Spleen (tissue), 11 donors: ENCODE measurements around the gene NUP210. TPM values are rescaled to one million over a fixed set of nuclear protein-coding genes. Genes with fewer than 3 reads are reported as not detected.
A peak's percentile ranks its signal among the peaks of the same experiment; 100 is the strongest.

Experiments used
- DNase-seq: peaks from one replicate; pipeline ENCODE4 v3.0.0-alpha.2; 2020
- H3K27ac ChIP-seq, 8 donors: fragments of 200-600 bp; sonication (generic) in 7 of 8; 1 replicate in 4 of 8; 2 replicates in 4 of 8; pipeline versions ENCODE4 v1.5.0 to v1.8.0; 2016 to 2021; ENCODE audit warnings: inconsistent platforms in 4 of 8, mild to moderate bottlenecking in 4 of 8, moderate library complexity in 1 of 8
- H3K27me3 ChIP-seq, 7 donors: fragments of 200-600 bp; sonication (generic) in 6 of 7; replicated peaks in 1 of 7; 1 replicate in 4 of 7; 2 replicates in 3 of 7; pipeline versions ENCODE4 v1.5.0 to v1.8.0; 2016 to 2021; ENCODE audit warnings: inconsistent platforms in 3 of 7, mild to moderate bottlenecking in 1 of 7
- H3K36me3 ChIP-seq, 6 donors: fragments of 200-600 bp; sonication (generic) in 5 of 6; 1 replicate in 4 of 6; 2 replicates in 2 of 6; pipeline versions ENCODE4 v1.5.0 to v1.8.0; 2016 to 2021; ENCODE audit warnings: inconsistent platforms in 2 of 6
- H3K4me1 ChIP-seq, 6 donors: fragments of 200-600 bp; sonication (generic) in 5 of 6; 1 replicate in 3 of 6; 2 replicates in 3 of 6; pipeline versions ENCODE4 v1.5.0 to v1.8.0; 2016 to 2021; ENCODE audit warnings: inconsistent platforms in 3 of 6
- H3K4me3 ChIP-seq, 8 donors: fragments of 200-600 bp; sonication (generic) in 7 of 8; 1 replicate in 4 of 8; 2 replicates in 4 of 8; pipeline versions ENCODE4 v1.5.0 to v1.8.0; 2016 to 2021; ENCODE audit warnings: inconsistent platforms in 4 of 8, mild to moderate bottlenecking in 4 of 8, moderate library complexity in 2 of 8
- H3K9me3 ChIP-seq, 8 donors: fragments of 200-600 bp; sonication (generic) in 7 of 8; 1 replicate in 4 of 8; 2 replicates in 4 of 8; pipeline versions ENCODE4 v1.5.0 to v1.8.0; 2016 to 2021; ENCODE audit warnings: inconsistent platforms in 4 of 8
- POLR2A ChIP-seq, 3 donors: fragments of 450-650 bp; IDR thresholded peaks; one replicate each; pipeline ENCODE4 v1.5.1; 2017; ENCODE audit warnings: antibody characterized with exemption in 3 of 3, mild to moderate bottlenecking in 1 of 3
- POLR2AphosphoS5 ChIP-seq, 3 donors: sonication (generic); formaldehyde crosslinking; IDR thresholded peaks; one replicate each; pipeline ENCODE4 v1.5.1; 2017; ENCODE audit warnings: antibody characterized with exemption in 3 of 3
- WGBS, 5 donors: extraction: QIAGEN DNeasy Blood & Tissue Kit in 3 of 5; methylation state at CpG; one replicate each; pipeline versions ENCODE4 v1.1.5 to v1.1.7; 2013 to 2018; 5-methylcytosine and 5-hydroxymethylcytosine counted together
- intact Hi-C: fragments of 100-400 bp; cut with DNase I; formaldehyde crosslinking; loops from one replicate; pipeline ENCODE4 v1.15.0; 2023; ENCODE audit warnings: low total_unique reads
- polyA plus RNA-seq, 3 donors: library from polyadenylated mRNA; stranded (reverse); fragments of 200-250 nt; gene quantifications; one replicate each; pipeline ENCODE4 v1.2.1, GENCODE V29; 2013
- total RNA-seq, 7 donors: library from RNA; depleted of rRNA in 3 of 7; stranded (reverse); fragments of >200 nt in 3 of 7; fragmentation: NEBNext Ultra II Directional in 4 of 7; extraction: Animal tissue kit (Norgen Biotek cat#: 25700) in 4 of 7; gene quantifications; one replicate each; pipeline versions ENCODE4 v1.1.0 to v1.2.1, GENCODE V29; 2016 to 2021
- TF ChIP-seq, protein P1 (sequence below), 11 experiments: fragments of 200-600 bp in 7 of 11; fragments of 450-650 bp in 4 of 11; sonication (generic) in 4 of 11; IDR thresholded peaks in 8 of 11; conservative IDR thresholded peaks in 3 of 11; 1 replicate in 7 of 11; 2 replicates in 4 of 11; pipeline versions ENCODE4 v1.4.0 to v1.8.0; 2016 to 2021; ENCODE audit warnings: antibody characterized with exemption in 11 of 11, inconsistent platforms in 4 of 11, mild to moderate bottlenecking in 1 of 11
- donor health status: healthy with polysubstance abuse.
- donor health status: DM: no; HTN: no; CAD: no; lungs with moderate emphysema.
- donor health status: DM: no; HTN: no; CAD: no.
- donor health status: Bipolar disorder and iron deficiency.
- donor health status: healthy.
- donor health status: DM: no; HTN: no; CAD: no.
- donor health status: DM: yes; HTN: yes; CAD: no.

Gene NUP210
- total and polyA plus RNA-seq, 10 donors: 20.1 to 76.8 (median 58.2) TPM

DNA sequence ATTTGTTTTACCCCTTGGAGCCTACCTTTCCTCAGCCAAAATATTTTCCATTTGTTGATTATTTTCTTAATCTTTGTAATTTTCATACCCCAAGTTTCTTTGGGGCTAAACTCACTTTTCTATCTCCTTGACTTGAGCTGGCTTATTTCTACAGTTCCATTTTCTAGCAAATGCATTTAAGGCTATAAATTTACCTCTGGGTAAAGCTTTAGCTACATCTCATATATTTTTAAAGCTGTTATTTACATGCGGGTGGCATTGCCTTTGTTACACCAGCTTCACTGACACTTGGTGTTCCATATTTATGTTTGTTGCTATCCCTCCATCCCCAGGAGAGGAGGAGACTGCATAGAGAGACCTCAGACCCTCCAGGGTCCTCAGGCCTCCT lies 136.3 kb downstream of the NUP210 start:
- Histone ChIP-seq H3K27ac (no peak overlapping the region), H3K9me3 (peaks cover 0 to 32% (median 21%) of the 10 kb centered on the region in 8 donors), H3K4me3 (peak overlapping the region in 1 of 8 donors; percentile 68), H3K36me3 (no peaks in the 10 kb centered on the region), H3K27me3 (peaks cover 0 to 71% (median 42%) of the 10 kb centered on the region in 7 donors), H3K4me1 (peaks cover 5 to 26% (median 20%) of the 10 kb centered on the region in 6 donors)
- WGBS, 5 donors: 90 to 100% (median 98%) methylated on average over 1 of the region's 1 CpG
- no peak for TF ChIP-seq POLR2AphosphoS5 (IDR thresholded peaks at IDR 0.05)
- TF ChIP-seq POLR2A (IDR thresholded peaks at IDR 0.05): no peak
- TF ChIP-seq, protein P1, sequence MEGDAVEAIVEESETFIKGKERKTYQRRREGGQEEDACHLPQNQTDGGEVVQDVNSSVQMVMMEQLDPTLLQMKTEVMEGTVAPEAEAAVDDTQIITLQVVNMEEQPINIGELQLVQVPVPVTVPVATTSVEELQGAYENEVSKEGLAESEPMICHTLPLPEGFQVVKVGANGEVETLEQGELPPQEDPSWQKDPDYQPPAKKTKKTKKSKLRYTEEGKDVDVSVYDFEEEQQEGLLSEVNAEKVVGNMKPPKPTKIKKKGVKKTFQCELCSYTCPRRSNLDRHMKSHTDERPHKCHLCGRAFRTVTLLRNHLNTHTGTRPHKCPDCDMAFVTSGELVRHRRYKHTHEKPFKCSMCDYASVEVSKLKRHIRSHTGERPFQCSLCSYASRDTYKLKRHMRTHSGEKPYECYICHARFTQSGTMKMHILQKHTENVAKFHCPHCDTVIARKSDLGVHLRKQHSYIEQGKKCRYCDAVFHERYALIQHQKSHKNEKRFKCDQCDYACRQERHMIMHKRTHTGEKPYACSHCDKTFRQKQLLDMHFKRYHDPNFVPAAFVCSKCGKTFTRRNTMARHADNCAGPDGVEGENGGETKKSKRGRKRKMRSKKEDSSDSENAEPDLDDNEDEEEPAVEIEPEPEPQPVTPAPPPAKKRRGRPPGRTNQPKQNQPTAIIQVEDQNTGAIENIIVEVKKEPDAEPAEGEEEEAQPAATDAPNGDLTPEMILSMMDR (IDR thresholded peaks at IDR 0.05 in 8 of 11, conservative IDR thresholded peaks at IDR 0.05 in 3 of 11): no peak
- intact Hi-C loops: no loop called here
- DNase-seq: no peak

- Histone ChIP-seq H3K4me3 (peak overlapping the region; percentile 8 to 68 (median 42)), H3K36me3 (no peaks in the 10 kb centered on the region), H3K27me3 (peaks cover 0 to 72% (median 42%) of the 10 kb centered on the region in 7 donors), H3K4me1 (peaks cover 5 to 26% (median 20%) of the 10 kb centered on the region in 6 donors), H3K27ac (no peak overlapping the region), H3K9me3 (peaks cover 0 to 32% (median 21%) of the 10 kb centered on the region in 8 donors)
- TF ChIP-seq, protein P1 (IDR thresholded peaks at IDR 0.05 in 8 of 11, conservative IDR thresholded peaks at IDR 0.05 in 3 of 11): peak in 6 of 11 experiments; percentile 21 to 59 (median 48)
- no peak for TF ChIP-seq POLR2A (IDR thresholded peaks at IDR 0.05)
- TF ChIP-seq POLR2AphosphoS5 (IDR thresholded peaks at IDR 0.05): peak in 1 of 3 donors; percentile 32
- 4 to 18% (median 6%) methylated on average over 21 to 93 of the region's 93 CpGs for whole genome bisulfite sequencing, 5 donors
- intact Hi-C loops: no loop called here
- DNase-seq: peak; percentile 80
These were observed 136.9 kb downstream of the NUP210 start for GRCh38 chr3:13282986-13283876.

DNA sequence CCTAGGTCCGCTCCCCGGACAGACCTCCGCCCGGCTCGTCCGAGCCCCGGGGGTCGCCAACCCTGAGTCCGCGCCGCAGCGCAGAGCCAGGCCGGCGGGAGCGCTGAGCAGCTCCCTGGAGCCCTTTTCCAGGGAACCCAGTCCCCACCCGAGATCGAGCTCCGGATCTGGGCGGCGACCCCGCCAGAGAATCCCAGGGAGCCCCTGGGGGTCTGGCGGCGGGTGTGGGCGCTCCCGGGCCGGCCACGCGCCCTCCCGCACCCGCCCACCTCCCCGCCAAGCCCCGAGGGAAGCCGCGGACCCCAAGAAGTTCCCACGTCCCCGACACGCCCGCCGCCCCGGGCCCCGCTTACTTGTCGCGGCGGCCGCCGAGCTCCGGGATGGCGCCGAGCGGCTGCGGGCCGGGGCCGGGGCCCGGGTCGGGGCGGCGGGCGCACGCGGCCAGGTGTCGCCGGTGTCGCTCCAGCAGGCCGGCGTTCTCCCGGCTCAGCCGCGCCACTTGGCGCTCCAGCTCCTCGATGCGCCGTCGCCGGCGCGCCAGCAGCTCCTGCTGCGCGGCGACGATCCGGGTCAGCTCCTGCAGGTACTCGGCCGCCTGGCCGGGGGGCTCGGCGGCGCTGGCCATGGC lies 137.7 kb downstream of the NUP210 start:
- TF ChIP-seq, protein P1 (IDR thresholded peaks at IDR 0.05 in 8 of 11, conservative IDR thresholded peaks at IDR 0.05 in 3 of 11): no peak
- TF ChIP-seq POLR2AphosphoS5 (IDR thresholded peaks at IDR 0.05) (no peak), POLR2A (IDR thresholded peaks at IDR 0.05) (no peak)
- 0 to 3% (median 2%) methylated on average over 6 to 87 of the region's 87 CpGs for WGBS, 5 donors
- peak; percentile 72 for DNase-seq
- H3K4me1 ChIP-seq: peaks cover 5 to 26% (median 20%) of the 10 kb centered on the region in 6 donors
- intact Hi-C loops: no loop called here
- peaks cover 0 to 78% (median 42%) of the 10 kb centered on the region in 7 donors for H3K27me3 ChIP-seq
- H3K27ac ChIP-seq: peak overlapping the region in 7 of 8 donors; percentile 39 to 72 (median 64)
- H3K36me3 ChIP-seq: no peaks in the 10 kb centered on the region
- H3K4me3 ChIP-seq: peak overlapping the region; percentile 39 to 68 (median 42)
- peaks cover 0 to 32% (median 21%) of the 10 kb centered on the region in 8 donors for H3K9me3 ChIP-seq
